ENCODE results near the gene PPP1R2.
"Not testable (repeated sequence)": the region's sequence is repeated elsewhere in the genome, so short reads cannot be mapped to it uniquely, and the experiment has no call there.

PPP1R2 gene

GRCh38 chr3:195542698-195543499 is at the start of gene PPP1R2:
Gene PPP1R2 (minus strand): TSS chr3:195543325. CDS start chr3:195543025, 300 bp downstream.
- peak; percentile 99 for DNase-seq (ENCODE audit: low spot score)

GRCh38 chr3:195591852-195592251 is 48.7 kb upstream of the PPP1R2 start:
- DNase-seq (ENCODE audit: low spot score), result no peak

GRCh38 chr3:195591220-195591619 is 48.1 kb upstream of the PPP1R2 start:
- no peak for DNase-seq (ENCODE audit: low spot score)

GRCh38 chr3:195590381-195590780 is 47.3 kb upstream of the PPP1R2 start:
- not testable (repeated sequence) for DNase-seq (ENCODE audit: low spot score)

GRCh38 chr3:195589796-195590195 is 46.7 kb upstream of the PPP1R2 start:
- DNase-seq (ENCODE audit: low spot score), result not testable (repeated sequence)

- no peak for DNase-seq (ENCODE audit: low spot score)
Observed at GRCh38 chr3:195587824-195588223, 44.7 kb upstream of the PPP1R2 start.

- DNase-seq (ENCODE audit: low spot score), result no peak
Observed at GRCh38 chr3:195587406-195587805, 44.3 kb upstream of the PPP1R2 start.

GRCh38 chr3:195584543-195584870 is 41.4 kb upstream of the PPP1R2 start:
- no peak for DNase-seq (ENCODE audit: low spot score)

GRCh38 chr3:195583831-195584542 is 40.9 kb upstream of the PPP1R2 start, which contains the start of gene APOD:
Gene APOD (minus strand): TSS chr3:195583940. CDS start chr3:195579461, 4,479 bp downstream.
- DNase-seq (ENCODE audit: low spot score), result peak; percentile 57

- DNase-seq (ENCODE audit: low spot score), result no peak
Observed at GRCh38 chr3:195582947-195583346, 39.8 kb upstream of the PPP1R2 start.

GRCh38 chr3:195580744-195581443 is 37.8 kb upstream of the PPP1R2 start:
- peak; percentile 54 for DNase-seq (ENCODE audit: low spot score)

- DNase-seq (ENCODE audit: low spot score), result no peak
Observed at GRCh38 chr3:195579281-195579680, 36.2 kb upstream of the PPP1R2 start.

GRCh38 chr3:195578565-195578964 is 35.4 kb upstream of the PPP1R2 start:
- no peak for DNase-seq (ENCODE audit: low spot score)

- DNase-seq (ENCODE audit: low spot score), result no peak
Observed at GRCh38 chr3:195577645-195578177, 34.6 kb upstream of the PPP1R2 start.

- DNase-seq (ENCODE audit: low spot score), result no peak
Observed at GRCh38 chr3:195574497-195575304, 31.6 kb upstream of the PPP1R2 start.

GRCh38 chr3:195573611-195574496 is 30.7 kb upstream of the PPP1R2 start:
- no peak for DNase-seq (ENCODE audit: low spot score)

GRCh38 chr3:195571361-195571760 is 28.2 kb upstream of the PPP1R2 start:
- DNase-seq (ENCODE audit: low spot score), result no peak

- DNase-seq (ENCODE audit: low spot score), result no peak
Observed at GRCh38 chr3:195570912-195571311, 27.8 kb upstream of the PPP1R2 start.

- no peak for DNase-seq (ENCODE audit: low spot score)
Observed at GRCh38 chr3:195570344-195570743, 27.2 kb upstream of the PPP1R2 start.

- DNase-seq (ENCODE audit: low spot score), result no peak
Observed at GRCh38 chr3:195568630-195569029, 25.5 kb upstream of the PPP1R2 start.

GRCh38 chr3:195566797-195567196 is 23.7 kb upstream of the PPP1R2 start:
- DNase-seq (ENCODE audit: low spot score), result no peak
